BJ (cell line): ENCODE data around the gene BCL6. TPM values are rescaled to one million over a fixed set of nuclear protein-coding genes. Genes with fewer than 3 reads are reported as not detected.

Experiments used
- CTCF ChIA-PET: fragments of 350-600 bp; formaldehyde crosslinking; extraction: SDS; loops from one replicate; lab custom pipeline; 2021; ENCODE audit warnings: antibody characterized with exemption, inconsistent platforms; lab: Yijun Ruan, JAX
- POLR2A ChIA-PET: fragments of 300-600 bp; sonication (Branson Sonifier 250); formaldehyde crosslinking; extraction: SDS; loops from one replicate; lab custom pipeline; 2021; ENCODE audit warnings: antibody characterized with exemption; lab: Charles Lee
- DNase-seq: peaks from one replicate; pipeline ENCODE4 v3.0.0-alpha.2; 2011; ENCODE audit warnings: low read depth
- H3K27me3 ChIP-seq: 2 replicates; pipeline ENCODE4 v1.6.0; 2011; ENCODE audit warnings: low read length; ENCODE audit not compliant: control insufficient read depth, insufficient read depth
- H3K36me3 ChIP-seq: 2 replicates; pipeline ENCODE4 v1.5.1; 2011; ENCODE audit warnings: low read length; ENCODE audit not compliant: control insufficient read depth, insufficient read depth
- H3K4me3 ChIP-seq: 2 replicates; pipeline ENCODE4 v1.5.1; 2011; ENCODE audit warnings: low read depth, mild to moderate bottlenecking, control low read depth, low read length
- CTCF ChIP-seq: IDR thresholded peaks from 2 replicates; pipeline ENCODE4 v1.5.1; 2011; ENCODE audit warnings: low read depth, mild to moderate bottlenecking, control low read depth, inconsistent platforms, low read length, moderate library complexity; ENCODE audit not compliant: insufficient read depth
- polyA plus RNA-seq: library from polyadenylated mRNA; depleted of rRNA; stranded (reverse); fragments of >200 nt; gene quantifications from 2 replicates; pipeline ENCODE4 v1.2.3, GENCODE V29; 2011

BCL6 gene
- polyA plus RNA-seq, 1 experiment, result 14.1 TPM

DNA sequence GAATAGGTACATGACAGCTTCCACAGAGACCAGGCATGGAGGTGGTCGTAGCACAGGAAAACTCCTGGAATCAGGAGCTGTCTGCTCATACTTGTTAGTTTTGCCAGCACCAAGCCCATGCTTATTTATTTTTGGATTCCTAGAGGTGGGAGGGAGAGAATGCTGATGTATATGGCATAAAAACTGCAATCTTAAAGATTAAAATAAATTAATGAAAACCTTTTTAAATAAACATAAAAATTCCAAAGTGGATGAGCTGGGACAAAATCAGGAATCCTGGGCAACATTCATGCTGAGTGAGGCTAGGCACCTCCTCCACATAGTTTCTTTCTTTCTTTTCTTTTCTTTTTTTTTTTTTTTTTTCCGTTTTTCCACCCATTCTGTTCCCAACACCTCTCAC lies 14.3 kb upstream of the BCL6 start:
- Histone ChIP-seq H3K36me3 (no peaks in the 10 kb centered on the region), H3K4me3 (no peak overlapping the region), H3K27me3 (no peaks in the 10 kb centered on the region)
- DNase-seq, result no peak
- ChIA-PET POLR2A (interaction anchor here (0.5 kb wide), 1 partner anchor 10 kb away, joined by 3 read pairs; no protein-coding TSS in a partner anchor), CTCF (interaction anchor here (1.1 to 4.7 kb wide), 2 partner anchors 11 to 20 kb away, joined by 4 to 31 read pairs; no protein-coding TSS in a partner anchor)
- TF ChIP-seq CTCF, result no peak

- ChIA-PET POLR2A (no interaction called here), CTCF (interaction anchor here (4.7 kb wide), 1 partner anchor 10 kb away, joined by 31 read pairs; no protein-coding TSS in a partner anchor)
- Histone ChIP-seq H3K36me3 (no peaks in the 10 kb centered on the region), H3K4me3 (no peak overlapping the region), H3K27me3 (no peaks in the 10 kb centered on the region)
- DNase-seq, result no peak
- TF ChIP-seq CTCF, result no peak
Observed at GRCh38 chr3:187758318-187758955, 13.2 kb upstream of the BCL6 start.

DNA sequence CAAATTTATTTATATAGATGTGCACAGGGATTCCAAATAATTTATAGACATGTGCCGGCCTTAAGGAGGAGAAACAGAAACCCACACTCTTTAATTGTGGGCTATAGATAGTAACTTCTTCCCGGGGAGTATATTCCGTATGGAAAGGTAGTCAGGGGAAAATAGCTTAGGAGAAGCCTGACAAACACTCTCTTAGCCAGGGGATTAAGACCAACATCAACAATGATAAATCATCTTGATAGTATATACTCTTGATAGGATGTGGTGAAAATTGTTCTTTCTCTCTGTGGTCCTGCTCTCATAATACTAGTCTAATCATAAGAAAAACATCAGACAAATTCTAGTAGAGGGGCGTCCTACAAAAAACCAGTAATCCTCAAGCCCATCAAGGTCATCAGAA lies 8.2 kb upstream of the BCL6 start:
- no peak for TF ChIP-seq CTCF
- ChIA-PET POLR2A (no interaction called here), CTCF (interaction anchor here (1.0 kb wide), 1 partner anchor 11 kb away, joined by 3 read pairs; no protein-coding TSS in a partner anchor)
- H3K36me3 ChIP-seq, result no peaks in the 10 kb centered on the region
- DNase-seq, result no peak
- H3K4me3 ChIP-seq, result no peak overlapping the region
- H3K27me3 ChIP-seq, result no peaks in the 10 kb centered on the region

- Histone ChIP-seq H3K27me3 (no peaks in the 10 kb centered on the region), H3K4me3 (no peak overlapping the region), H3K36me3 (no peaks in the 10 kb centered on the region)
- DNase-seq, result no peak
- ChIA-PET CTCF (interaction anchor here (0.6 to 8.2 kb wide), 5 partner anchors 10 to 1204 kb away, joined by 3 to 91 read pairs (median 4); no protein-coding TSS in a partner anchor), POLR2A (no interaction called here)
- TF ChIP-seq CTCF, result no peak
Observed at GRCh38 chr3:187750513-187751123, 5.3 kb upstream of the BCL6 start.

- DNase-seq, result no peak
- TF ChIP-seq CTCF, result no peak
- POLR2A ChIA-PET, result interaction anchor here (0.6 kb wide), 1 partner anchor 9 kb away, joined by 3 read pairs; no protein-coding TSS in a partner anchor
- Histone ChIP-seq H3K27me3 (no peaks in the 10 kb centered on the region), H3K4me3 (no peak overlapping the region), H3K36me3 (no peaks in the 10 kb centered on the region)
- CTCF ChIA-PET, result interaction anchor here (0.6 to 8.2 kb wide), 5 partner anchors 10 to 1205 kb away, joined by 3 to 91 read pairs (median 6); no protein-coding TSS in a partner anchor
Observed at GRCh38 chr3:187750006-187750512, 4.8 kb upstream of the BCL6 start.
